Activated CD4-positive, alpha-beta memory T cell treated with anti-CD3 and anti-CD28 coated beads for 36 hours (primary cell): ENCODE data around the gene DGCR6L. TPM values are rescaled to one million over a fixed set of nuclear protein-coding genes. Genes with fewer than 3 reads are reported as not detected.
"Not testable (repeated sequence)": the region's sequence is repeated elsewhere in the genome, so short reads cannot be mapped to it uniquely, and the experiment has no call there.

Experiments used
- CTCF ChIA-PET: fragments of 350-600 bp; sonication (Branson Sonifier 250); formaldehyde crosslinking; loops from one replicate; lab custom pipeline; 2021; ENCODE audit warnings: antibody characterized with exemption, inconsistent platforms; lab: Charles Lee
- POLR2A ChIA-PET: fragments of 350-600 bp; sonication (Branson Sonifier 250); formaldehyde crosslinking; loops from one replicate; lab custom pipeline; 2021; ENCODE audit warnings: antibody characterized with exemption; lab: Charles Lee
- DNase-seq: peaks from one replicate; pipeline ENCODE4 v3.0.0-alpha.2; 2020
- H3K27ac Mint-ChIP-seq: one replicate; pipeline ENCODE4 v1.8.0; 2021; ENCODE audit warnings: mixed read lengths
- H3K27me3 Mint-ChIP-seq: one replicate; pipeline ENCODE4 v1.8.0; 2021; ENCODE audit warnings: mixed read lengths
- H3K36me3 Mint-ChIP-seq: one replicate; pipeline ENCODE4 v1.8.0; 2021; ENCODE audit warnings: mixed read lengths
- H3K4me1 Mint-ChIP-seq: one replicate; pipeline ENCODE4 v1.8.0; 2021; ENCODE audit warnings: low read depth, mixed read lengths
- H3K4me3 Mint-ChIP-seq: one replicate; pipeline ENCODE4 v1.8.0; 2021; ENCODE audit warnings: mild to moderate bottlenecking, mixed read lengths
- H3K9me3 Mint-ChIP-seq: one replicate; pipeline ENCODE4 v1.8.0; 2021; ENCODE audit warnings: mixed read lengths
- intact Hi-C: fragments of 100-400 bp; cut with micrococcal nuclease; formaldehyde crosslinking; loops from one replicate; pipeline ENCODE4 v1.15.1; 2023
- total RNA-seq, 2 experiments: library from RNA; stranded (reverse); gene quantifications; one replicate each; pipeline ENCODE4 v1.2.3, GENCODE V29; 2021

Gene DGCR6L
- total RNA-seq, 2 experiments from 2014 or later, result 26.9 to 31.3 TPM

GRCh38 chr22:20266667-20267440 lies 53.0 kb downstream of the DGCR6L start:
- H3K9me3 Mint-ChIP-seq, POLR2A ChIA-PET, DNase-seq, H3K27ac Mint-ChIP-seq, H3K4me1 Mint-ChIP-seq, H3K36me3 Mint-ChIP-seq, CTCF ChIA-PET, H3K27me3 Mint-ChIP-seq: not testable (repeated sequence)
- intact Hi-C loops, result loop anchor here (10.0 kb wide), 1 partner anchor 62 kb away; no protein-coding TSS in a partner anchor
- peak overlapping the region; percentile 22 for H3K4me3 Mint-ChIP-seq

DNA sequence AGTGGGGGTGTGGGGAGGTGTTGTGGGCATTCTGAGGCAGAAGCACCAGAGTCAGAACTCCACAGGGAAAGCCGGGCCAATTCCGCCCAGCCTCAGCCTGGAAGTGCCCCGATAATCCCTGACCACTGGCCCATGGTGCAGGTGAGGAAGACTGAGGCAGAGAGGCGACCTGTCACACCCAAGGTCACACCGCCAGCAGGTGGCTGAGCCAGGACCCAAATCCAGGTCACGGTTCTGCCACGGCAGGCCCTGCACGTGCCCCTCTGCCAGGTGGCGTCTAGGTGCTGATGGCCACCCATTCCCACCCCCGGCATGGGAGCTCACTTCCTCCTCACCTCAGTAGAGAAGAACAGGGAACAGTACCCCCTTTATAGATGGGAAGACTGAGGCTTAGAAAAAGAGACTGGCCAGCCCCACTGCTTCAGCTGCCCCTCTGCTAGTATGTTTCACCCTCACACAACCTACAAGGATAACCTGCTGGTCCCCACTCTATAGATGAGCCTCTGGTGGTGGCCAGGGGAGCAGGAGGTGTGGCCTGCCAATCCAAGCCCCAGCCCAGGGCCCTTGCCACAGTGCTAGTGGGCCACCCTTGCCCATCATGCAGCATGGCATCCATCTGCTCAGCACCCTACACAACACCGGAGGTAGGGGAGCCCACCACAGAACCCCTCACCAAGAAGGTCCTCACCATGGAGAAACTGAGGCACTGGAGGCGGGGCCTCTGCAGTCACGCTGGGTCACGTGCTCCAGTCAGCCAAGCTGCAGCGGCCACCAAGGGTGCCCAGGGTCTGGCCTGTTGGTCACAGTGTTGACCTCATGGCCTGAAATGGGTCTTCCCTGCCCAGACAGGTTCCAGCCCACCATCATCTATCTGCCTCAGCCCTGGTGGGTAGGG lies 53.8 kb downstream of the DGCR6L start:
- H3K36me3 Mint-ChIP-seq, DNase-seq, H3K9me3 Mint-ChIP-seq, H3K4me1 Mint-ChIP-seq, H3K27me3 Mint-ChIP-seq, CTCF ChIA-PET, POLR2A ChIA-PET: not testable (repeated sequence)
- intact Hi-C loops, result loop anchor here (10.0 kb wide), 1 partner anchor 61 kb away; no protein-coding TSS in a partner anchor
- peak overlapping the region; percentile 22 for H3K4me3 Mint-ChIP-seq
- H3K27ac Mint-ChIP-seq, result peak overlapping the region; percentile 5

GRCh38 chr22:20264614-20265452 lies 55.0 kb downstream of the DGCR6L start:
- H3K36me3 Mint-ChIP-seq, result no peaks in the 10 kb centered on the region
- H3K27ac Mint-ChIP-seq, result no peak overlapping the region
- H3K4me3 Mint-ChIP-seq, result no peak overlapping the region
- POLR2A ChIA-PET, result no interaction called here
- peaks cover 3% of the 10 kb centered on the region for H3K27me3 Mint-ChIP-seq
- no peak for DNase-seq
- intact Hi-C loops, result loop anchor here (10.0 kb wide), 1 partner anchor 60 kb away; no protein-coding TSS in a partner anchor
- CTCF ChIA-PET, result no interaction called here
- no peaks in the 10 kb centered on the region for H3K9me3 Mint-ChIP-seq
- H3K4me1 Mint-ChIP-seq, result peaks cover 3% of the 10 kb centered on the region

Other genes starting within 250 kb of the DGCR6L start
- gene DGCR8, start 239.8 kb downstream of the DGCR6L start, total RNA-seq, result 10 to 100 TPM; 33.4 to 34.3 TPM
- gene RANBP1, start 204.0 kb downstream of the DGCR6L start, total RNA-seq, result 100 to 1,000 TPM; 359 to 372 TPM
- gene TRMT2A, start 202.8 kb downstream of the DGCR6L start, total RNA-seq, result 10 to 100 TPM; 70.6 to 75.8 TPM
- 10 to 100 TPM; 46.3 to 46.5 TPM for gene ZDHHC8, start 188.3 kb downstream of the DGCR6L start, total RNA-seq
- gene CCDC188, start 169.0 kb downstream of the DGCR6L start, total RNA-seq, result under 1 TPM in 1 of 2 experiments, not detected in 1; 0.52 TPM
- gene RTN4R, start 51.7 kb downstream of the DGCR6L start, total RNA-seq, result 1 to 10 TPM; 2.6 to 3.1 TPM
- gene ZNF74, start 74.1 kb upstream of the DGCR6L start, total RNA-seq, result 1 to 10 TPM; 6.8 to 9.0 TPM
- gene SCARF2, start 117.8 kb upstream of the DGCR6L start, total RNA-seq, result under 1 TPM; 0.43 to 0.70 TPM
- gene KLHL22, start 175.7 kb upstream of the DGCR6L start, total RNA-seq, result 10 to 100 TPM; 23.3 to 25.5 TPM
- gene MED15, start 187.6 kb upstream of the DGCR6L start, total RNA-seq, result 10 to 100 TPM; 93.3 to 97.4 TPM